Measurements from ENCODE around the gene SLC4A4.

The SLC4A4 gene

DNA sequence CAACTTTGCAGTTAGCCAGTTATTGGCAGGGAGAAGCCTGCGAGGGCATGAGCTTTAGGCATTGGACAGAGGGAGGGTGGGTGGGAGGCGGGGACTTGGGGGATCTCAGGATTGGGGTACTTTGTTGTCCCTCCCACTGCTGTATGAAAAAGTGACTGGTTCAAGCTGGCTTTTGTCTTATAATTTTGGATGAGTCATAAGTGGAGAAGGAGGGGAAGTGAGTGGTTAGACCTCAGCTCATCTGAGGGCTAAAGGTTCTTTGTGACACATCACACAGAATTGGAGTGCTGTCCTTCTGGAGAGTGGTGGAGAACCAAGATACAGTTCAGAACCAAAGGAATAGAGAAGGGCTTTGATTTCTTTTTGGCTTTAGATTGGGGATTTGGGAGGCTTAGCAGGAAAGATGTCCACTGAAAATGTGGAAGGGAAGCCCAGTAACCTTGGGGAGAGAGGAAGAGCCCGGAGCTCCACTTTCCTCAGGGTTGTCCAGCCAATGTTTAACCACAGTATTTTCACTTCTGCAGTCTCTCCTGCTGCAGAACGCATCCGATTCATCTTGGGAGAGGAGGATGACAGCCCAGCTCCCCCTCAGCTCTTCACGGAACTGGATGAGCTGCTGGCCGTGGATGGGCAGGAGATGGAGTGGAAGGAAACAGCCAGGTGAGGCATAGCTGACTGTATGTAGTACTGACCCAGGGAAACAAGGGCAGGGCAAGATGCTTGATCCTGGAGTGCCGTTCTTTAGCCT lies at the start of gene SLC4A4:
Gene SLC4A4 (plus strand): TSS at position 175 of the 748 bp plus-strand sequence.
- no peak for DNase-seq (ENCODE audit: low spot score)

DNA sequence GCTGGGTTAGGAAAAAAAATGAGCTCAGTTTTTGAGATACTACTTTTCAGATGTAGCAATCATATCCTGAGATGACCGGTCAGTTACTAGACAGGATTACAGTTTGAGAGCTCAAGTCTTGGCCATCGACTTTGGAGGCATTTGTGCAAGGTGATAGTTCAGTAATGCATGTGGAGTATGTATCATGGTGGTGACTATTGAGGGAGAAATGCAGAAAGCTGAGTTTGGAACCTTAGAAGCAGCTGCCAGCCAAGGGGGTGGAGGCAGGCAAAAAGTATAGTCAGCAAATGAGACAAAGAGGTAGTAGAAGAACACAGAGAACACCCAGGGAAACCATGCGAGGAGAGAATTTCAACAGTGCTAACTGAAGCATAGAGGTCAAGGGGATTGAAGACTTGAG lies 48.7 kb upstream of the SLC4A4 start:
- no peak for DNase-seq (ENCODE audit: low spot score)

DNA sequence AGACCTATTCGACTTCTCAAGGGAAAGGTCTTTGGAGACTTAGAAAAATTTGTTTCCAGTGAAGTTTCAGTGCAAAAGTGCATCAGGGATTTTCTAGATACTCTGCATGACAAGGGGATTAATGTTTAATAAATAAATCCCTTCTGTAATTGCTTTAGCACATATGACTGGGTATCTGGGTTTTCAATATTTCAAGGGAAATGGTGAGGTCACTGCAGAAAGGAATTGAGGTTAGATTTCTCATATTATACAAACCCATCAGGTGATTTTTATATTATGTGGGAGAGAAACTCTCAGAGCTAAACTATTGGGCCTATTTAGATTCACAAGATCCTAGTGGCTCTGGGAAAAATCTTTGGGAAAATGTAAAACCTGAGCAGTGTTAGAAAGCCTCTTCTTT lies 48.3 kb upstream of the SLC4A4 start:
- DNase-seq (ENCODE audit: low spot score): no peak

DNA sequence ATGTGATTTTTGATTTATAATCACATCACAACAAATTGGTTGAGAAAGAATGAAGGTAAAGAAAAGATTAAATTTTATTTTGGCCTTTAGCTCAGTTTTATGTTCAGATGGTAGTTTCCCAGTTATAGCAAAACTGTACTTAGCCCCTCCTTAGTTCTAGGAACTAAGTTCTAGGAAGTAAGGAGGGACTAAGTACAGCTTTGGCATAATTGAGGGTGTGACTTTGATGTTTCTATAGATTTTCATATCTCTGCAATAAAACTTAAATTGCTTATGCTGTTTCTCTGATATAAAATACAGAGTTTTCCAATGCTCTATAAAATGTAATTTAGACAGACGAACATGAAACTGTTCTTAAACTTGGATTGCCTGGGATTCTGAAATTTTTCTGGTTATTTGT lies 46.6 kb upstream of the SLC4A4 start:
- no peak for DNase-seq (ENCODE audit: low spot score)

DNA sequence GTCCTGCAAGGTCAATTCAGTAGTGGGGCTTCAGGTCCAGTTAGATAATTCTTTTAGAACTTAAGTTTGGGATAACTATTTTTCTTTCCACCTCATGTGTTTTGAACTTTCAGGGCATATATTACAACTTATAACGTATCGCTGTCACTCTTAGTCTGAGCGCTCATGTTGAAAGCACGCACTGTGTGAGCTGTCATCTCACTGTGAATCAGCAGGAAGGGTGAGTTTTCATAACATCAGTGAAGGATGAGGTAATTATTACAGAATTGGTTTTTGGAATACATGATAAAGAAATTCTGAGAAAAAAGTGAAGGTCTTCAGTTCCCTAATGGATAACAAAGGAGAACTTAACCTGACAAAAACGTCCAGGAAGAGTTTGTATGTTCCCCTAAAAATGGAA lies 45.1 kb upstream of the SLC4A4 start:
- no peak for DNase-seq (ENCODE audit: low spot score)

DNA sequence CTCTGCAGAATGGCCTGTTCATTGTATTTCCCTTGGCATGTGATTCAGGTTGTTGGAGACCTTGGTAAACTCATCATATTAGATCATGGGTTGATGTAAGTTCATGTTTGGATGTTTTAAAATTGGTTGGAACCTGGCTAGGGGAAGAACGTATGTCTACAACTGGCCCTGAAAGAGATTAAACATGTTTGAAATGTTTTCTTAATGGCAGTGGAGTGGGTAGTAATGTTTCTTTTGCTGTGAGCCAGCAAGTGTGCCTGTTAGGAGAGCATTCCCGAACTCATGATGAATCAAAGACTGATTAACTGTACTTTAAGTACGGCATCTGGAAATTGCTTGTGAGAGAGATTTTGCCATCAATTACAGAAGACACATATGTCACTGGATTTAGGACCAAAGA lies 44.5 kb upstream of the SLC4A4 start:
- DNase-seq (ENCODE audit: low spot score): no peak

DNA sequence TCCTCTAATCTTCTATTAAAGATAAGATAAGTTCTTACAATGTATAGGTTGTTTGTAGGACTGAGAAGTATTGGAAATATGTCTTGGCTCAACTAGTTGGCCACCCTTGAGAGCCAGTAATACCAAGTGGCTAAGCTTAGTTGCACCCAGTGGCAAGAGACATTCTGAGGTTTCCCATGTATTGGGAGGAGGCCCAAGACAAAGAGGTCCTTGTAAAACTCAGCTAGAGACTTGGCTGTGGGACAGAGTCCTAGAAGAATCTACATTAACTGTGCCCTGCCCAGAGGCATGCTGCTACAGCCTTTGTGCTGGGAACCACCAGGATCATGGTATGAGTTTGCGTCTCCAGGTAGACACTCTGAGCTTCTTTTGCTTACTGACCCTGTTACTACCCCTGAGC lies 41.9 kb upstream of the SLC4A4 start:
- DNase-seq (ENCODE audit: low spot score): no peak

DNA sequence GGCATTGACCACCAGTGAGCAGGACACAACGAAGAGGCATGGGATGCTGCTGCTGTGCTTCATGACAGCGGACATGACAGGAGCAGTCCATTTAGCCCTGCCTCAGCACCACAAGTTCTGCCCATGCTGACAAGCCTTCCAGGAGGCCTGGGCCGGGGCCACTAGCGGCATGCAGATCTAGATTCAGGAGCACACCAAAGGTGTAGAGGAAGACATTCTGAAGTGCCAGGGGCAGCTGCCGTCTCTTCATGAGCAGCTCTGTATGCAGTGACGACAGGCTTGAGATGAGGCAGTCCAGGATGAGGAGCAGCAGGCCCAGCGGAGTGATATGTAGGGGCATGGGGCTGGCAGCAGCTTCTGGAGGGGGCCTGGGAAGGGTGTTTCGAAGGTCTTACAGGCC lies 38.5 kb upstream of the SLC4A4 start:
- no peak for DNase-seq (ENCODE audit: low spot score)

DNA sequence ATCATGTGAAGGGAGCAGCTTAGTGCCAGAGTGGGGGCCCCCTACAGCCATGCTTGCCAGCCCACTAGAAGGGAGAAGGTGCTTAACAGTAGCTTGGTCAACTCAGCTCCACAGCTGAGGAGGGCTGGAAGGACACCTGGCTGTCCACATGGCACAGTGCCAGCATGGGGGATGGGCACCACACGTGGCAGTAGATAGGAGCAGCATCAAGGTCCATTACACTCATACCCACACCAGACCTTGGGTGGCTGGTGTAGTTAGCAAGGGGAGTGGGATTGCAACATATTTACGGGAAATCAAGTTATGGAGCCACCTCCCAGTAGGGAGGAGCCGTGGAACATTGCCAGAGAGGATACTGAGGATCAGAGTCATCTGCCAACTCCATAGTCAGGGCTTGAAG lies 37.9 kb upstream of the SLC4A4 start:
- DNase-seq (ENCODE audit: low spot score): no peak

DNA sequence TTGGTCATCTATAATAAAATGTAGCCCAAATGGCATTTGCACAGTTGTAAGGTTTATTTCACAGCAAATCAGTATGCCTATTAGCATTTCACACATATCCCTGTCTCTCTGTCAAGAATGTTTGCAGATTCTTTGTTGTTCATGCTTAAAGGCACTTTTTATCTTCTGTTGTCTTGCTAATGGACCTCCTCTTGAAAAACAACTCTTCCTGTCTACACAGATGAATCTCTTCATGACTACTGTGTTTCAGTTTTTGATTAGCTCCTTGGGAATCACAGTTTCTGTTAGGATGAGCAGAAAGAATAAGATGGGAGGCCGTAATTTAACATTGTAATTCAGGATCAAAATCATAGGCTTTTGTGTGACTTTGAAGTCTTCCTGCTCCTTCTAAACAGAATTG lies 35.5 kb upstream of the SLC4A4 start:
- DNase-seq (ENCODE audit: low spot score): no peak

DNA sequence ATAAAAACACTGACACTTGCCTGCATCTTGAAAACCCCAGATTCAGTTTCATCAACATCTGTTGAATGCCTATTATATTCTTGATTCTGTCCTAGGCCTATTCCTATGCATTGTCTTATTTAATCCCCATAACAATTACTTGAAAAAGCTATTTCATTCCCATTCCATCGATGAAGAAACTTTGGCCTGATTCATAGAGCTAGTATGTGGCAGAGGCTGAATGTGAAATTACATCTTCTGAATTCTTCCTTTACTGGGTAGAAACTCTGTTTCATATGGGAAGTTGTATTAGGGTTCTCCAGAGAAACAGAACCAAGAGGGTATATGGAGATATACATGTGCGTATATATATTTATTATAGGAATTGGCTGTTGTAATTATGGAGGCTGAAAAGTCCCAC lies 35.0 kb upstream of the SLC4A4 start:
- no peak for DNase-seq (ENCODE audit: low spot score)

DNA sequence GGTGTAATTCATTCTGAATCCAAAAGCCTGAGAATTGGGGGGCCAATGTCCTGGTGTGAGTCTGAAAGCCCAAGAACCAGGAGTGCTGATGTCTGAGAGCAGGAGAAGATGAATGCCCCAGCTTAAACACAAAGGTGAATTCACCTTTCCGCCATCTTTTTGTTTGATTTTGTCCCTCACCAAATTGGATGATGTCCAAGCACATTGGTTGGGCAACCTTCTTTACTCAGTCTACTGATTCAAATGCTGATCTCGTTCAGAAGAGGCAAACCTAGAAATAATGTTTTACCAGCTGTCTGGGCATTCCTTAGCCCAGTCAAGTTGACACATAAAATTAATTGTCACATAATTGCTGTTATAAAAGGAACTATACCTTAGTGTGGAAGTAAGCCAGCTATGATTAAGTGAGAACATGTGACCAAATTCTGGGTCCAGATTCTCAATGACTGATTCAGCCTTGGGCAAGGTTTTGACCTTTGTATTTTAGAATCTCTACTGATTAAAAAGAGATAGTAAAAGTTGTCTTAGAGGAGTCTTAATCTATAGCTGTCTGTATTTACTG lies 34.5 kb upstream of the SLC4A4 start:
- DNase-seq (ENCODE audit: low spot score): no peak

DNA sequence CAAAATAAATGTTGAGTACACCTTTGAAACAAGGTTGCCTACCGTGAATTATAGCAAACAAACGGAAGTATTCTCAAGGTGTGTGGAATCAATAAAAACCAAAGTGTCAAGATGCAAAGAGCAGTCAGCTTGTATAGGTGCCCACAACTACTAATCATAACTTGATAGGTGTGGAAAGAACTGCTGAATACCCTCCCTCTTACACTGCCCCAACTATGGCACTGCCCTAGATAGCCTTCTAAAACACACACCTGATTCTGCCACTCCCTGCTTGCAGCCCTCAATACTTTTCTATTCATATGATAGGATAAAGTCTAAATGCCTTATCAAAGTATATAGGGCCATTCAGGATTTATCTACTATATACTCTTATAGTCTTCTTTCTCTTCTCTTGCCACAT lies 31.1 kb upstream of the SLC4A4 start:
- no peak for DNase-seq (ENCODE audit: low spot score)

DNA sequence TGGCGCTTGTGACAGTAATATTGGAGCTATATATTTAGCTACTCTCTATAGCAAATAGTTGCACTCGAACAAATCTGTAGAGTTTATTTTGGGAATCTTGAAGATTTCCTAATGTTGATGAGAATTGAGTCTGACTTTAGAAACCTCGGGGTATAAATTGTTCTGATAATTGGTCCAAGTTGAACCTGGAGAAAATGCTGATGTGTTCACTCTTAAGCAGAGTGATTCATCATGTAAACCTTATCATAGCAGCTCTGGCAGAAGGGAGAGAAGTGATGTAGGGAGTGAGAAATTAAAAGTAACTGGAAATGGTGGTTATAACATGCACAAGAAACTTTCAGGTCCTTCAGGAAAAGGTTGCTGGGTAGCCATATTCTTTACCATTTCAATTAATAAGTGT lies 16.4 kb upstream of the SLC4A4 start:
- DNase-seq (ENCODE audit: low spot score): no peak

DNA sequence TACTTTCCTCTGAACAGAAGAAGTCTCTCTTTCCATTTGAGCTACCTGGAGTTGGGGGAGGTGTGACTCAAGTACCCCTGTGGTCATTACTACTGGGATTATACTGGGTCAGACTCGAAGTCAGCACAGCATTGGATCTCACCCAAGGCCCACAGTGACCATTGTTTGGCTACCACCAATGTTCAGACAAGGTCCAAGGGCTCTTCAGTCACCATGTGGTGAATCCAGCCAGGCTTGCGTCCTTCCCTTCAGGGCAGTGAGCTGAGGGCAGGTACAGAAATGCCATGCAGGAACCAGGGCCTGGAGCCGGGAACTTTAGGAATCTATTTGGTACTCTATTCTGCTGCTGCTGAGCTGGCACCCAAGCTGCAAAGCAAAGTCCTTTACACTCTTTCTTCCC lies 5.5 kb upstream of the SLC4A4 start:
- no peak for DNase-seq (ENCODE audit: low spot score)

DNA sequence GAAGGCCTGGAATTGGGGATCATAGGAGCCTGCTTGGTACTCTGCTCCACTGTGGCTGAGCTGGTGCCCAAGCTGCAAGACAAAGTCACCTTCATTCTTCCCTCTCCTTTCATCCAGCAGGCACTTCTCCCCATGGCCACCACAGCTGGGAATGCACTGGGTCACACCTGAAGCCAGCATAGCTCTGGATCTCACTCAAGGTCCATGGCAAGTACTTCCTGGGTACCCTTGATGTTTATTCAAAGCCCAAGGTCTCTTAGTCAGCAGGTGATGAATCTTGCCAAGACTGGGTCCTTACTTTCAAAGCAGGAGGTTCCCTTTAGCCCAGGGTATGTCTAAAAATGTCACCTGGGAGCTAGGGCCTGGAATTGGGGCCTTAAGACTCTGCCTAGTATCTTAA lies 4.9 kb upstream of the SLC4A4 start:
- DNase-seq (ENCODE audit: low spot score): no peak

DNA sequence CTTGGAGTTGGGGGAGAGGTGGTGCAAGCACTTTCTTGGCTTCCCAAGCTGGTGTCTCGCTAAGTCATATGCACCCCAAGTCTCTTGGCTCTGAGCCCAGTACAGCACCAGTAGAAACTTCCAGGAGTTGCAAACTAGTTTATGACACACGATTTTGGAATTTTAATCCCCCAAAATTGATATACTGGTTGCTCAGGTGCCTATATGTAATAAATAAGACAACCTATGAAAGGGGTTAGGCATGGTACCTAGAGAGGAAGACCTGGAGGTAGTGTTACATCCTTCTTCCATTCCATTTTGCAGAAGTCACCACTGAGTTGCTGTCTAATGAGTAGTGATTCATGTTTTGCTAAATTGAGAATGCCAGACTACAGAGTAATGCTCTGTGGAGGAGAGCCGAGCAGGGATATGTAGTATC lies 4.3 kb upstream of the SLC4A4 start:
- DNase-seq (ENCODE audit: low spot score): no peak

DNA sequence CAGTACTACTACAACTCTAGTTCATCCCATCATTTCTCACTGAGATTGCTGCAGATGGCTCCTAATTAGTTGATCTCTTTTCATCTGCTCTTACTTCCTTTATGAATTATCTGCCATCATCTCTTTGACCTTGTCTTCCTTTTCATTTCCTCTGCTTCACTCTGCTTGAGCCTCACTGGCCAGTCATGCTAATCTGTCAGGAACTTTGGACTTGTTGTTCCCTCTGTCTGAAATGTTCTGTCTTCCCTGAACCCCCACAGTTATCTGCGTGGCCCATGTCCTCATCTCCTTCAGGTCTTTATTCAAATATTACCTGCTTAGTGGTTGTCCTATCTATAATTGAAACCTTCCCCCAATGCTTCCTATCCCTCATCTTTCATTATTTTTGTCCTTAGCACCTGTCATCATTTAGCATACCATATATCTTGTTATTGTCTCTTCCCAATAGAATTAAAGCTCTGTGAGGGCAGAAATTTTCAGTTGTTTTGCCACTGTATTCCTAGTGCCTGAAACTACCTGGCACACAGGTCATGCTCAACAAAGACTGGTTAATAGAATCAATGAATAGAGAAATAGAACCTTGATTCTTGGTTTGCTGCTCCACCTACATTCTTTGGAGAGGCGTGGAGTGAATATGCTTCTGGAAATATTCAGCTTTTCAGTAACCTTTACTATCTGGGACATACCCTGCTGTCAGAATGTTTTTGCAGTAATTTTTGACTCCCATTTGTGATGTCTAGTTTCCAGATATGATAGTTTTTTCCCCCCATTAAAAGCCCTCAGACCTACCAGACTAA lies 5.0 kb downstream of the SLC4A4 start:
- no peak for DNase-seq (ENCODE audit: low spot score)

DNA sequence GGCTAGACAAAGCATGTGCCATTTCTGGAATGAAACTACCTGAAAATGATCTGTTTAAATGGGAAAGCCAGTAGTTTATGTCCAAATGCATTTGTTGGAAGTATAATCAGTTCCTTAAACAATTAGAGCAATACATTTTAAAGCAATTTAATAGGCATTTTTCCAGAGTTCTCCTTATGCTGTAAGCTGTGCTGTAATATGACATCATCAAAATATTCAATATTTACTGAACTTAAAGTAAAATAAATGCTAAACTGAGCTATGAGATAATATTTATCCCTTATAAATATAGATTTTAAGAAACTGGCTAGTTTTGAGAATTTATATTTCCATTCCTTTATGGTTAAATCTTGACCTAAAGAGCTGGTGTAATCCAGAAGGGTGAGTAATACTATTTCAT lies 7.9 kb downstream of the SLC4A4 start:
- DNase-seq (ENCODE audit: low spot score): no peak

DNA sequence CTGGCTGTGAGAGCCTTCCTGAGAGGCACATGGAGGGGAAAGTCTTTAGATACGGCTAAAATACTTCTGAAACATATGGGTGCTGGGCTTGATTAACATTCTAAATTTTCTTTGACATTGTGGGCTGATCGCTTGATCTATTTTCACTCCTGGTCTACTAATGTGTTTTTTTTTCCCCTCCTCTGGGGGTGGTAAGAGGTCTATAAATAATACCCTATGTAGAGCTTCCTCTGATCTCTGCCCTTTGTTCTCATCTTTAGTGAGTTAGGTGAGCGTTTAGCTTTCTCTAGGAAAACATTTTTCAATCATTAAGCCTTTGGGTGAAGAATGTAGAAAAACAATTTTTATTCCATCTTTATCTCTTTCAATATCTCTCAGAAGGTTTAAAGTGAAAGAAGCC lies 9.8 kb downstream of the SLC4A4 start:
- no peak for DNase-seq (ENCODE audit: low spot score)

DNA sequence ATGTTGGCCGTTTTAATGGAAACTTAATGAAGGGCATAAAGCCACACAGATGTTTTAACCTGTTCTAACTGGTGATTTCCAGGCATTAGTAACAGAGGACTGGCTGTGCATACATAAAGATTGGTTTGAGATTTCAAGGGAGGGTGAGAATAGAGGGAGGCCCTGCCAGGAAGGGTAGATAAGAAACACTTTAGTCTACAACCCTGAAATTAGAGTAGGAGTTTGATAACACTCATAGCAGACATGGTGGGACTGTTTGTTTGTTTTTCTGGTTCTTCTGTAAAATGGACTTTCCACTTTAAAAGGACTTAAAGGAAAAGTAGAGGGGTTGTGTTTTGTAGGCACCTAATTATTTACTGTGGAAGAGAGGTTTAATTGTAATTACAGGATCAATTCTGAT lies 16.2 kb downstream of the SLC4A4 start:
- no peak for DNase-seq (ENCODE audit: low spot score)

DNA sequence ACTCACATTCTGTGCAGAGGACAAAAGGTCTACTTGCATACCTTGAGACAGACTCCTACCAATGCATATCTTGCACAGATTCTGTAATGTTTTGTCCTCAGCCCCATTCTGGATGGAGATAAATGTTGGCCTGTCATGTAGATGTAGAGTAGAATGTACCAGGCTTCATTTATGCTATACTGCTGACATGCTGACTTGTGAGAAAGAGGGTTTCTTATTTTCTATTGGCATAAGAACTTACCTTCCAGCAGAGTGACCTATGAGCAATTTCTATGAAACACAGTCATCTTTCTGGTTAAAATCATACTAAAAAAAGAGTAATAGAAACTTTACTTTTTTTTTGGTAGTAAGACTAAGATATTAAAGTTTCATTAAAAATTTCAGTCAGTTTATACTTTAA lies 17.2 kb downstream of the SLC4A4 start:
- DNase-seq (ENCODE audit: low spot score): no peak

DNA sequence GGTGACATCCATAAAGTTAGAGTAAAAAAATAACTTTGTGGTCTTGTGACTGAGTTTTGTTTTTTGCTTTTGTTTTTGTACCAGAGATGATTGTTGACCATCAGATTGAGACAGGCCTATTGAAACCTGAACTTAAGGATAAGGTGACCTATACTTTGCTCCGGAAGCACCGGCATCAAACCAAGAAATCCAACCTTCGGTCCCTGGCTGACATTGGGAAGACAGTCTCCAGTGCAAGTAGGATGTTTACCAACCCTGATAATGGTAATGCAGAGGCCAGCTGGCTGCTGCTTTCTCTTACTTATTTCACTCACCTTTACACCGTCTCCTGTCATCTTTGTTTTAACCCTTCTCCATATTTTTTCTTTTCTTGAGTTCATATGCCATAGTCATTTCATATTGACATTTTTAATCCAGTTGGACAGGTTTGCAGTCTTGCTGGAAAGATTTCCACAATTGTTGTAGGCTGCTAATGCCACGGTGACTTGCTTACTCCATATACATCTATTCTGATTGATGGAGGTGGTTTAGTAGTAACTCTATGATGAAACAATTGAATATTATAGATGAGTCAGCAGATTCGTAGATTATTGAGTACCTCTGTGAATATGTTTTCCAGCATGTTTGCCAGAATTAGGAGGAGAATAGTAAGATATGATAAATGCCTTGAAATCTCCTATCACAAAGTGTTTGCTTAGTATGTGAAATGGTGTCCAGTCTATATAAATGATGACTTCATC lies 18.3 kb downstream of the SLC4A4 start:
- DNase-seq (ENCODE audit: low spot score): no peak

Data from CD4-positive, alpha-beta T cell treated with Interleukin-6 at 100 ng/mL for 8 hours (primary cell).